DMS153 treated with DMSO at 0.1 percent for 48 hours (cell line): Measurements from ENCODE around the gene TBC1D4.

ENCODE experiments used
- DNase-seq: peaks from one replicate; lab custom pipeline; 2025; ENCODE audit not compliant: unreplicated experiment; lab: John Stamatoyannopoulos, UW

TBC1D4 gene

GRCh38 chr13:75395066-75395465 lies 86.9 kb downstream of the TBC1D4 start:
- DNase-seq = no peak

GRCh38 chr13:75393839-75394520 lies 88.0 kb downstream of the TBC1D4 start:
- no peak for DNase-seq

- DNase-seq = no peak
Observed at GRCh38 chr13:75391432-75392100, 90.4 kb downstream of the TBC1D4 start.

GRCh38 chr13:75390229-75390628 lies 91.7 kb downstream of the TBC1D4 start:
- no peak for DNase-seq

- DNase-seq = no peak
Observed at GRCh38 chr13:75385708-75386083, 96.3 kb downstream of the TBC1D4 start.

- DNase-seq = peak; percentile 37
Observed at GRCh38 chr13:75384879-75385707, 96.9 kb downstream of the TBC1D4 start.

GRCh38 chr13:75383064-75383715 lies 98.8 kb downstream of the TBC1D4 start:
- DNase-seq = no peak

GRCh38 chr13:75378301-75378700 lies 103.7 kb downstream of the TBC1D4 start:
- DNase-seq = no peak

- DNase-seq = no peak
Observed at GRCh38 chr13:75376792-75377402, 105.1 kb downstream of the TBC1D4 start.

- DNase-seq = no peak
Observed at GRCh38 chr13:75375329-75375728, 106.6 kb downstream of the TBC1D4 start.

- no peak for DNase-seq
Observed at GRCh38 chr13:75373988-75374387, 108.0 kb downstream of the TBC1D4 start.

GRCh38 chr13:75372923-75373841 lies 108.8 kb downstream of the TBC1D4 start:
- DNase-seq = no peak

- DNase-seq = peak; percentile 56
Observed at GRCh38 chr13:75372517-75372916, 109.5 kb downstream of the TBC1D4 start.

- no peak for DNase-seq
Observed at GRCh38 chr13:75371203-75371602, 110.8 kb downstream of the TBC1D4 start.

GRCh38 chr13:75370774-75371173 lies 111.2 kb downstream of the TBC1D4 start:
- DNase-seq = no peak

- no peak for DNase-seq
Observed at GRCh38 chr13:75369981-75370380, 112.0 kb downstream of the TBC1D4 start.

- no peak for DNase-seq
Observed at GRCh38 chr13:75368167-75368566, 113.8 kb downstream of the TBC1D4 start.

- DNase-seq = no peak
Observed at GRCh38 chr13:75366380-75367280, 115.3 kb downstream of the TBC1D4 start.

- no peak for DNase-seq
Observed at GRCh38 chr13:75365724-75366173, 116.2 kb downstream of the TBC1D4 start.
